C4-2B (cell line): Measurements from ENCODE around the gene INPP5B.

ENCODE experiments used
- ZFX ChIP-seq: fragments of 450-650 bp; IDR thresholded peaks from 2 replicates; pipeline ENCODE4 v1.6.1; 2017
- TF ChIP-seq, protein P1 (sequence below): fragments of 450-650 bp; conservative IDR thresholded peaks from 2 replicates; pipeline ENCODE4 v1.5.1; 2017; ENCODE audit warnings: mild to moderate bottlenecking

DNA sequence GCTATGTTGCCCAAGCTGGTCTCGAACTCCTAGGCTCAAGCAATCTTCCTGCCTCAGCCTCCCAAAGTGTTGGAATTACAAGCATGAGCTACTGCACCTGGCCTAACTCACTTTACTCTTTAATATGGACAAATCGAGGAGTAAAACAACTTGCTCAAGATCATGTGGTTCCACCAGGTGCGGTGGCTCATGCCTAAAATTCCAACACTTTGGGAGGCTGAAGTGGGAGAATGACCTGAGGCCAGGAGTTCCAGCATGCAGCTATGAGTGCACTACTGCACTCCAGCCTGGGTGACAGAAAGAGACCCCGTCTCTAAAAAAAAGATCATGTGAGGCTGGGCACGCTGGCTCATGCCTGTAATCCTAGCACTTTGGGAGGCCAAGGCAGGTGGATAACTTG is 2.0 kb downstream of the INPP5B start:
- TF ChIP-seq, protein P1, sequence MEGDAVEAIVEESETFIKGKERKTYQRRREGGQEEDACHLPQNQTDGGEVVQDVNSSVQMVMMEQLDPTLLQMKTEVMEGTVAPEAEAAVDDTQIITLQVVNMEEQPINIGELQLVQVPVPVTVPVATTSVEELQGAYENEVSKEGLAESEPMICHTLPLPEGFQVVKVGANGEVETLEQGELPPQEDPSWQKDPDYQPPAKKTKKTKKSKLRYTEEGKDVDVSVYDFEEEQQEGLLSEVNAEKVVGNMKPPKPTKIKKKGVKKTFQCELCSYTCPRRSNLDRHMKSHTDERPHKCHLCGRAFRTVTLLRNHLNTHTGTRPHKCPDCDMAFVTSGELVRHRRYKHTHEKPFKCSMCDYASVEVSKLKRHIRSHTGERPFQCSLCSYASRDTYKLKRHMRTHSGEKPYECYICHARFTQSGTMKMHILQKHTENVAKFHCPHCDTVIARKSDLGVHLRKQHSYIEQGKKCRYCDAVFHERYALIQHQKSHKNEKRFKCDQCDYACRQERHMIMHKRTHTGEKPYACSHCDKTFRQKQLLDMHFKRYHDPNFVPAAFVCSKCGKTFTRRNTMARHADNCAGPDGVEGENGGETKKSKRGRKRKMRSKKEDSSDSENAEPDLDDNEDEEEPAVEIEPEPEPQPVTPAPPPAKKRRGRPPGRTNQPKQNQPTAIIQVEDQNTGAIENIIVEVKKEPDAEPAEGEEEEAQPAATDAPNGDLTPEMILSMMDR, result no peak
- TF ChIP-seq ZFX, result no peak
